Measurements from ENCODE around the gene AQP11. TPM values are rescaled to one million over a fixed set of nuclear protein-coding genes. Genes with fewer than 3 reads are reported as not detected.
A peak's percentile ranks its signal among the peaks of the same experiment; 100 is the strongest.
"Not testable (repeated sequence)": the region's sequence is repeated elsewhere in the genome, so short reads cannot be mapped to it uniquely, and the experiment has no call there.

Gene AQP11
- total RNA-seq, 1 donor from 2014 or later, result 0.61 TPM

DNA sequence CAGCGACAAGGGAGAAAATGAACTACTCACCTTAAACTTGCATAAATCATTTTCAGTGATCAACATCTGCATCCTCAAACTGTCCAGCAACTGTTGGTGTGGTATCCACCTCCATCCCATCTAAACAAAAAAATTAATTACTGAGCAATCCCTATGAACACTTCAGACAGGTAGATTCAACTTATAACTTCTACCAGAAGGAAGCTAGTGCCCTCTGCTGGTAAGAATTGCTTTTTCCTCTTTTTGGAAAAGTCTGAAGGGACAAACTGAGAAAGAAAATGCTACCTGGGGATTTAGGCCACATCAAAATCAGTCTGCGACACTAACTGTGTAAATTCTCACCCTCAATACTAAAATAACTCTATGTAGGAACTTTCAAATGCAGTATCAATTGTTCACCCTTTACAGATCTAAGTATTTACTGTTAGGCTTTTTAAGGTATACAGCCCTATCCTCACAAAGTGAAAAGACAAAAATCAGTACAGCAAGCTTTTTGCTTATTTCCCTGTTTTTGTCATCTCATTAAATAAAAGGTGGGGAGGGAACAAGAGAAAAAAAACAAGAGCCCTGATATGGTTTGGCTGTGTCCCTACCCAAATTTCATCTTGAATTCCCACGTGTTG lies 29.9 kb downstream of the AQP11 start:
- no peak overlapping the region for H3K4me3 ChIP-seq
- intact Hi-C loops (cut with DNase I), result no loop called here
- no peaks in the 10 kb centered on the region for H3K9me3 ChIP-seq
- no peaks in the 10 kb centered on the region for H3K4me1 ChIP-seq
- H3K36me3 ChIP-seq, result peaks cover 88% of the 10 kb centered on the region
- DNase-seq, result no peak
- peak; percentile 39 for ATAC-seq
- TF ChIP-seq, protein P1, sequence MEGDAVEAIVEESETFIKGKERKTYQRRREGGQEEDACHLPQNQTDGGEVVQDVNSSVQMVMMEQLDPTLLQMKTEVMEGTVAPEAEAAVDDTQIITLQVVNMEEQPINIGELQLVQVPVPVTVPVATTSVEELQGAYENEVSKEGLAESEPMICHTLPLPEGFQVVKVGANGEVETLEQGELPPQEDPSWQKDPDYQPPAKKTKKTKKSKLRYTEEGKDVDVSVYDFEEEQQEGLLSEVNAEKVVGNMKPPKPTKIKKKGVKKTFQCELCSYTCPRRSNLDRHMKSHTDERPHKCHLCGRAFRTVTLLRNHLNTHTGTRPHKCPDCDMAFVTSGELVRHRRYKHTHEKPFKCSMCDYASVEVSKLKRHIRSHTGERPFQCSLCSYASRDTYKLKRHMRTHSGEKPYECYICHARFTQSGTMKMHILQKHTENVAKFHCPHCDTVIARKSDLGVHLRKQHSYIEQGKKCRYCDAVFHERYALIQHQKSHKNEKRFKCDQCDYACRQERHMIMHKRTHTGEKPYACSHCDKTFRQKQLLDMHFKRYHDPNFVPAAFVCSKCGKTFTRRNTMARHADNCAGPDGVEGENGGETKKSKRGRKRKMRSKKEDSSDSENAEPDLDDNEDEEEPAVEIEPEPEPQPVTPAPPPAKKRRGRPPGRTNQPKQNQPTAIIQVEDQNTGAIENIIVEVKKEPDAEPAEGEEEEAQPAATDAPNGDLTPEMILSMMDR (IDR thresholded peaks at IDR 0.05), result peak; percentile 67
- H3K27me3 ChIP-seq, result no peaks in the 10 kb centered on the region
- H3K27ac ChIP-seq, result no peak overlapping the region

DNA sequence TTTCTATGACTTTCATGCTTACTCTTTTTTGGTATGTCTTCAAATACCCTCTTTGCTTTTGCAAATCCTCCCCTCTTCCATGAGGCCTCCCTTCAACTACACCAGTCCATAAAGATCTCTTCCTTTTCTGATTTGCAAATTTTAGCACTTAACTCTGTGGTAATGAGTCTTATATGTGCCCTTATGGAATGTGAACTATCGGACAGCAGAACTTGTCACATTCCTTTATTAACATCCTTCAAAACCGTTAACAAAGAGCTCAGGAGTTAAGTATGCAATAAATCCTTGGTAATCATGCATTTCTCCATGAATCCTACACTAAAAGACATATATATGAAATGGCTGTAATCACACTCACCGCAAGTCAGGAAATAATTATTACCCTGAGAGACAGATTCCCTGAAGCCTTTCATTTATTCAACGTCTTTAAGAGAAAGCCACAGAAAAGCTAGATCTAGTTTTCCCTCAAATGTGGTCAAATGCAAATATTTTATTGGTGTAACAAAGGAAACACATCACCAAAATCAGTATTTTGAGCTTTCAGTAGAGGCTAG lies 40.5 kb downstream of the AQP11 start:
- Histone ChIP-seq H3K27ac (no peak overlapping the region), H3K4me1 (no peaks in the 10 kb centered on the region), H3K4me3 (no peak overlapping the region), H3K36me3 (peaks cover 21% of the 10 kb centered on the region), H3K27me3 (no peaks in the 10 kb centered on the region), H3K9me3 (no peaks in the 10 kb centered on the region)
- DNase-seq, result no peak
- intact Hi-C loops (cut with DNase I), result no loop called here
- ATAC-seq, result no peak
- TF ChIP-seq, protein P1 (IDR thresholded peaks at IDR 0.05), result no peak

DNA sequence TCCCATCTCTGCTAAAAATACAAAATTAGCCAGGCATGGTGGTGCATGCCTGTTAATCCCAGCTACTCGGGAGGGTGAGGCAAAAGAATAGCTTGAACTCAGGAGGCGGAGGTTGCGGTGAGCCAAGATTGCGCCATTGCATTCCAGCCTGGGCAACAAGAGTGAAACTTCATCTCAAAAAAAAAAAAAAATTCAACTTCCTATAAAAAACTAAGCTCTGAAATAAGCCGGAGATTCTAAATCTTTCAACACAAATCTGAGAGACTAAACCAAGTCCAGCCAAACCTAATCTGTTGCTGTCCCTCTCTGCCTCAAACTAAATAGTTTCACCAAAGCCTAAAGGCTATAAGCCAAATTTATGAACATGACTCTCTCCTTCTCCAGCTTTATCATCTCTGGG lies 44.2 kb downstream of the AQP11 start:
- H3K27me3 ChIP-seq; H3K9me3 ChIP-seq; ATAC-seq; H3K4me3 ChIP-seq; intact Hi-C loops (cut with DNase I); H3K36me3 ChIP-seq: not testable (repeated sequence)
- Histone ChIP-seq H3K27ac (peak overlapping the region; percentile 30), H3K4me1 (peaks cover 12% of the 10 kb centered on the region)
- DNase-seq, result peak; percentile 69

DNA sequence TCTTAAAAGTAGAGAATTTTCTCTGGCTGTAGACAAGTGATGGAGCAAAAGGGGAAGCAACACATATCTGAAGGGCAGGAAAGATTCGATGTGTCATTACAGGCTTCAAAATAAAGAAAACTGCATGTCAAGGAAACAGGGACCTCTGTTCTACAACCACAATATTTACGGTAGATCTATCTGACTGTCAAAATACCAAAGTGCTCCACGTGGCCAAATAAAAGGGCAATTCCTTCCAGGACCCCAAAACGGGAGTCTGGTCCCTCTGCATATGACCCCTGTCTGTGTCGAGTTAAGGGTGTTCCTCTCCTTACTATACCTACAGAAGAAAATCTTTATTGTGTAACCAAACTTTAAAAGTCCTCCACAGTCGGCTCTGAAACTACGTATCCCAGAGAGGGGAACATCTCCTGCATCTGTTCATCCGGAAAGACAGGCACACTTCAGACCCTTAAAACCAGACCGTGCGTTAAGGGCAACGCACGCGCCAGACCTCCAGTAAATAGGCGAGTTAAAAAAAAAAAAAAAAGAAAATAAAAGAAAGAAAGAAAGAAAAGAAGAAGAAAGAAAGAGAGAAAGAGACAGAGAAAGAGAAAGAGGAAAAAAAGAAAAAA lies 47.1 kb downstream of the AQP11 start:
- DNase-seq (no peak), ATAC-seq (no peak)
- Histone ChIP-seq H3K4me1 (peaks cover 12% of the 10 kb centered on the region), H3K4me3 (peak overlapping the region; percentile 100), H3K9me3 (no peaks in the 10 kb centered on the region), H3K36me3 (no peaks in the 10 kb centered on the region), H3K27me3 (no peaks in the 10 kb centered on the region), H3K27ac (peak overlapping the region; percentile 87)
- TF ChIP-seq, protein P1 (IDR thresholded peaks at IDR 0.05), result no peak
- intact Hi-C loops (cut with DNase I), result no loop called here

DNA sequence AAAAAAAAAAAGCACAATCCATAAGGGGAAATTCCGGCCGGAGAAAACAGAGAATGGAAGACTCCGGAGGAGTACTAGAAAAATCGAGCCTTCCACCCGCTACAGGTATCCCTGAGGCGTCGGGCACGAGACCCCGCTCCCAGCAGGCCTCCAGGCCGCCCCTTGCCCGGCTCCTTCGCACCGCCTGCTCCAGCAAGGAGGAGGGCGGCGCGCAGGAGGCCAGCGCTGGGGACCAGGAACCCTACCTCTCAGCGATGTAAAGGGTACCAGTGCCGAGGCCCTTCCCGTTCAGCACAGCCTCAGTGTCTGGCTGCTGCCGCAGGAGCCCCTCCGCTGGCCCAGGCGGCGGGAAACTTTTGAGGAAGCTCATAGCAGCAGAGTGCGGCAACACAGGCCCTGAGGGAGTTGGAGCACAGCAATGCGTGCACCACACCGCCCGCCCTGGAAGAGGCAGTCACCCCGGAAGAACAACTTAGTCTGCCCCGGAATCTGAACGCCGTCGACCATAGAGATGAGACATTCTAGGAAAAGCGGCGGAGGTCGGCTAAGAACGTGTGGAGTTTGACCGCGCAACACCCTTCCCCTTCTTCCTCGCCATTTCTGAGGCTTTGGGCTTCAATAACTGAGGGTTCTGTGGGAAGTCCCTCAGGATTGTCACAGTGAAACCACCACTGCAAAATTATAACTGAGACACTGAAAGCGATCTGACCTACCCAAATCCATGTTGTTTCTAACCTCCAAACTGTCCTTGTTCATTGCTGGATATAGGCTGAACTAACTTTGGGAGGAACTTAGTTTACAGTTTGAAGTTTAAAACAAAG lies 47.8 kb downstream of the AQP11 start, which contains the start of gene CLNS1A:
TSS of gene CLNS1A (minus strand) at position 450 of the 821 bp plus-strand sequence. CDS start at position 370, 80 bp downstream.
- no peaks in the 10 kb centered on the region for H3K36me3 ChIP-seq
- H3K4me3 ChIP-seq, result peak within 1 kb of the TSS; percentile 100
- intact Hi-C loops (cut with DNase I), result no loop called here
- DNase-seq (peak; percentile 89), ATAC-seq (peak; percentile 99)
- no peaks in the 10 kb centered on the region for H3K9me3 ChIP-seq
- no peaks in the 10 kb centered on the region for H3K27me3 ChIP-seq
- peak within 1 kb of the TSS; percentile 87 for H3K27ac ChIP-seq
- peaks cover 12% of the 10 kb centered on the region for H3K4me1 ChIP-seq
- TF ChIP-seq, protein P1 (IDR thresholded peaks at IDR 0.05), result no peak

Measured in upper lobe of right lung (tissue), 1 donor.